ENCODE results near the gene TBC1D22A. TPM values are rescaled to one million over a fixed set of nuclear protein-coding genes. Genes with fewer than 3 reads are reported as not detected.

TBC1D22A gene
- total and polyA plus RNA-seq, 10 of the 15 experiments (the other 5 are each of a cell fraction or from before 2014, with no cell fraction given): 0.63 to 44.7 (median 27.4) TPM

DNA sequence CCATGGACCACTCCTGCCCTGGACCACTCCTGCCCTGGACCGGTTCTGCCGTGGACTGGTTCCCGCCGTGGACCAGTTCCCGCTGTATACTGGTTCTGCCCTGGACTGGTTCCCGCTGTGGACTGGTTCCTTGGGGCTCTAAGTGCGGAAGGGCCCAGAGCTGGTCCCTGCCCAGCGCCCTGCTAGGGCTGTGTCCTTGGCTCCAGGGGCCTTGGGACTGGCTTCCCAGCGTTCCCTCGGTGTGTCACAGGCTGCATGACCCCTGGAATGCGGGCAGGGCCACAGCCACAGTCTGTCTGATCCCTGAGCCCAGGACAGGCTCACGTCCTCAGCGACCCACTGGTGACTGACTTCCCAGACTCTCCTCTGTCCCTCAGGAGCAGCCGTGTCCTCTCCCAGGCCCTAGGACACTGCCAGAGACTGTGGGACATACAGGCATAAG, 412.2 kb downstream of the TBC1D22A start:
- POLR2A ChIA-PET: no interaction called here
- intact Hi-C loops (cut with micrococcal nuclease; ENCODE audit: unreplicated experiment): no loop called here

More for the DNA sequence above, 412.2 kb downstream of the TBC1D22A start:
- Histone ChIP-seq H4K20me1 (ENCODE audit: control insufficient read depth, insufficient read depth) (no peaks in the 10 kb centered on the region), H3K79me2 (ENCODE audit: control insufficient read depth, insufficient read depth, low read length) (no peaks in the 10 kb centered on the region), H3K4me1 (ENCODE audit: control insufficient read depth, insufficient read depth, low read length) (no peaks in the 10 kb centered on the region), H3K27me3 (replicated peaks in 1 of 2; ENCODE audit: control insufficient read depth in 2 of 2, insufficient read depth in 2 of 2, low read length in 1 of 2) (no peaks in the 10 kb centered on the region), H3K9me3 (replicated peaks; ENCODE audit: control insufficient read depth, insufficient read depth, low read length) (no peaks in the 10 kb centered on the region; the same call in 2 of the 3 replicates), H3K9ac (ENCODE audit: control insufficient read depth, insufficient read depth, low read length) (no peak overlapping the region), H3K36me3 (ENCODE audit: control insufficient read depth in 2 of 2, insufficient read depth in 2 of 2, low read length in 1 of 2) (peaks cover 0 to 3% of the 10 kb centered on the region in 2 experiments; a peak in 3 of 4 replicates), H3K4me3 (no peak overlapping the region), H2AFZ (ENCODE audit: control insufficient read depth, low read depth, low read length) (no peak overlapping the region), H3K4me2 (ENCODE audit: control insufficient read depth, insufficient read depth) (no peak overlapping the region), H3K27ac (ENCODE audit: control insufficient read depth, insufficient read depth) (no peak overlapping the region)
- WGBS (ENCODE audit: insufficient coverage, insufficient replicate concordance, low lambda C conversion rate, missing lambda C conversion rate): 92% methylated on average over 14 of the region's 14 CpGs
- DNase-seq (ENCODE audit: low read depth, low spot score): no peak
- ChIA-PET RAD21 (ENCODE audit: unreplicated experiment) (no interaction called here), SMC1A (ENCODE audit: uncharacterized antibody, unreplicated experiment) (no interaction called here), CTCF (no interaction called here)
- no peak for FAIRE-seq
- ATAC-seq: no peak
- no TSS peak for BruUV-seq (replicated peaks)
- in situ Hi-C loops (cut with MboI): no loop called here
- TF ChIP-seq CHD1 (IDR thresholded peaks at IDR 0.05; ENCODE audit: low read depth, low read length) (no peak), SMC3 (IDR thresholded peaks at IDR 0.05; ENCODE audit: borderline replicate concordance, low read length) (no peak), ZBTB11 (CRISPR knock-in tag; IDR thresholded peaks at IDR 0.05) (no peak), E2F4 (IDR thresholded peaks at IDR 0.05; ENCODE audit: low read depth, low read length) (no peak), BACH1 (IDR thresholded peaks at IDR 0.05; ENCODE audit: borderline replicate concordance) (no peak), ZSCAN29 (IDR thresholded peaks at IDR 0.05) (no peak), MTA2 (IDR thresholded peaks at IDR 0.05; ENCODE audit: low read depth) (no peak)
- TF ChIP-seq, protein P1, sequence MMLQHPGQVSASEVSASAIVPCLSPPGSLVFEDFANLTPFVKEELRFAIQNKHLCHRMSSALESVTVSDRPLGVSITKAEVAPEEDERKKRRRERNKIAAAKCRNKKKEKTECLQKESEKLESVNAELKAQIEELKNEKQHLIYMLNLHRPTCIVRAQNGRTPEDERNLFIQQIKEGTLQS (IDR thresholded peaks at IDR 0.05; ENCODE audit: borderline replicate concordance, extremely low read depth, low read depth, low read length): no peak

Measured in GM12878 (cell line).